Cardiac fibroblast (primary cell): ENCODE data around the gene EIF4E2.

Experiments used
- DNase-seq, 2 donors: peaks; one replicate each; pipeline versions ENCODE4 v3.0.0 to v3.0.0-alpha.2; 2010; ENCODE audit warnings: low read depth in 2 of 2
- H3K4me3 ChIP-seq, 2 donors: replicated peaks in 1 of 2; 1 replicate in 1 of 2; 2 replicates in 1 of 2; pipeline ENCODE4 v1.5.1; 2011; ENCODE audit warnings: low read depth in 2 of 2, low read length in 2 of 2, mild to moderate bottlenecking in 2 of 2, moderate library complexity in 1 of 2
- TF ChIP-seq, protein P1 (sequence below): IDR thresholded peaks from one replicate; pipeline ENCODE4 v1.5.1; 2011; ENCODE audit warnings: low read depth, mild to moderate bottlenecking, low read length, inconsistent platforms

Gene EIF4E2, protein sequence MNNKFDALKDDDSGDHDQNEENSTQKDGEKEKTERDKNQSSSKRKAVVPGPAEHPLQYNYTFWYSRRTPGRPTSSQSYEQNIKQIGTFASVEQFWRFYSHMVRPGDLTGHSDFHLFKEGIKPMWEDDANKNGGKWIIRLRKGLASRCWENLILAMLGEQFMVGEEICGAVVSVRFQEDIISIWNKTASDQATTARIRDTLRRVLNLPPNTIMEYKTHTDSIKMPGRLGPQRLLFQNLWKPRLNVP

DNA sequence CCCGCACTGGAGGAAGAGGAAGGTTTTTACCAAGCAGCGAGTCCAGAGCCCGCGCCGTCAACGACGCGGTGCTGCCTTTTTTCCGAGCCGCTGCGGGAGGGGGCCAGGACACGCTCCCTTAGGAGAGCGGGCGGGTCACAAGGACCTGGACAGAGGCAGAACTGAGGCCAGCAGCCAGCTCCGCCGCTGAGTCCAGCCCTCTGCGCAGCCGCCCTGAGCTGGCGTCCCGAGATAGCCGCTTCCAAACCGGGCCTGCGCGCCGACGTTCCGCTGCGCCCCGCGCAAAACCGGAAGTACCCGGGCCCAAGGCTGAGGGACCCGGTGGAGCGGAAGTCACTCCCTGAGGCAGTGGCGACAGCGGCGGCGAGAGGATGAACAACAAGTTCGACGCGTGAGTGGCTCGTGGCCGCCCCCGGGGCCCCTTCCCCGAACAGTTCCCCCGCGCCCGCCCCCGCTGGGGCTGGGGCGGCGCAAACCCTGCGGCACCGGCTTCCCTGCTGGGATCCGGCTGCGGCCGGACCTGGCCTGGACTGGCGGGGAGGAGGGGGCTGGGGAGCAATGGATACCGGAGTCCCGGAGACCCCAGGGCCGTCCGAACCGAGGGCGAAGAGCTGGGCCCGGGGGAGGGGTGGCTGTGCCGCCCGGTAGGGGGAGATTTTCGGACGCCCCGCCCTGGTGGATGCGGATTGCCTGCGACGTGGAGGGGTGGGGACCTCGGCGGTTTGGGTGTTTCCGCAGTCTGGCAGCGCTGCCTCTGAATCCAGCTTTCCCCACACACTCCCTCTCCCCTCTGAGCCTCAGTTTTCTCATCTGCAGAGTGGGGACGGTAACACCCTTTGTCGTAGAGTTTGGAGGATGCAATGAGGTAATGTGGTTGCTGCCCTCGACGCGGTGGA, at the start of gene EIF4E2, which contains the start of gene TIGD1:
TSS of gene EIF4E2 (plus strand) at position 336 of the 896 bp plus-strand sequence. CDS start at position 372, 36 bp downstream.
TSS of gene TIGD1 (minus strand) at position 204 of the 896 bp plus-strand sequence. CDS start 675 bp downstream, outside the sequence.
- peak within 1 kb of the TSS; percentile 86 to 87 for H3K4me3 ChIP-seq
- DNase-seq: peak; percentile 92 to 96
- TF ChIP-seq, protein P1, sequence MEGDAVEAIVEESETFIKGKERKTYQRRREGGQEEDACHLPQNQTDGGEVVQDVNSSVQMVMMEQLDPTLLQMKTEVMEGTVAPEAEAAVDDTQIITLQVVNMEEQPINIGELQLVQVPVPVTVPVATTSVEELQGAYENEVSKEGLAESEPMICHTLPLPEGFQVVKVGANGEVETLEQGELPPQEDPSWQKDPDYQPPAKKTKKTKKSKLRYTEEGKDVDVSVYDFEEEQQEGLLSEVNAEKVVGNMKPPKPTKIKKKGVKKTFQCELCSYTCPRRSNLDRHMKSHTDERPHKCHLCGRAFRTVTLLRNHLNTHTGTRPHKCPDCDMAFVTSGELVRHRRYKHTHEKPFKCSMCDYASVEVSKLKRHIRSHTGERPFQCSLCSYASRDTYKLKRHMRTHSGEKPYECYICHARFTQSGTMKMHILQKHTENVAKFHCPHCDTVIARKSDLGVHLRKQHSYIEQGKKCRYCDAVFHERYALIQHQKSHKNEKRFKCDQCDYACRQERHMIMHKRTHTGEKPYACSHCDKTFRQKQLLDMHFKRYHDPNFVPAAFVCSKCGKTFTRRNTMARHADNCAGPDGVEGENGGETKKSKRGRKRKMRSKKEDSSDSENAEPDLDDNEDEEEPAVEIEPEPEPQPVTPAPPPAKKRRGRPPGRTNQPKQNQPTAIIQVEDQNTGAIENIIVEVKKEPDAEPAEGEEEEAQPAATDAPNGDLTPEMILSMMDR: peak; percentile 33

DNA sequence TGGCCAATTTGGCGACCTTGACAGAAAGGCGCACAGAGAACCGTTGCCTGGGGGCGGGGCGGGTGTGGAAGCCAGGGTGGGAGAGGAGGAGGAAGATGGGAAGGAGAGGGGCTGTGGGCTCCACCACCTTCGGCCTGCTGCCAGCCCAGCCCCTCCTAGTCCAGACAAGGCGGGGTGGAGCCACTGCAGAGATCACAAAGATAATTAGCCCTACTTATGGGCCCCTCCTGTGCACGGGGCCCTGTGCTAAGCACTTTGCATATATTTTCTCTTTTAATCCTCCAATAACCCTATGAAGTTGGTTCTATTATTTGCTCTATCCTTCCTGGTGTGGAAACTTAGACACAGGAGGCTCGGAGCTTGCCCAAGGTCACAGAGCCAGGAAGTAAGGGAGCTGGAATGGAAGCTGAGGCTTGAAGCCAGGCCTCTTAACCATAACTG, 49.1 kb upstream of the EIF4E2 start:
- DNase-seq: no peak
- TF ChIP-seq, protein P1: no peak
- no peak overlapping the region for H3K4me3 ChIP-seq

DNA sequence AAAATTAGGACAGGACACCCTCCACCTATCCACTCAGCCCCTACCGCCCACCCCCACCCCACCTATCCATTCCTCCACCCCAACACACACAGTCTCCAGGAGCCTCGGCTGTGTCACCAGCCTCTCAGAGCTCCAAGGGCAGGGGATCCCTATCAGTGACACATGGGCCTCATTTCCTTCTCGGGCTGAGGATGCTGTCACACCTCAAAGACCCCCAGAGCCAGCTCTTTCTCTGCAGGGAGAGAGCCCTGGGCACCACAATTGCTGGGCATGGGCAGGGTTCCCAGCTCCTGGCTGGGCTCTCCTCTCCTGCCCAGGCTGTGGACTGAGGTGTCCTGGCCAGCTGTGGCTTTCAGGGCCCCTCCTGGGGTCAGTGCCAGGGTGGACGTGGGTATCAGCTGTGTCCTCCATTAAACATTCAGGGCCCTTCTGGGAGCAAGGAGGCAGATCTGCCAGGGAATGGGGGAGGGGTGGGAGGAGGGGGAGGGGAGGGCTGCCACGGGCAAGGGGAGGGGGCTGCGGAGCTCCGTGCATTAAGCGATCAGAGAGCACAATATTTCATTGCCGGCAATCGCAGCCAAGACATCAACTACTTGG, 48.6 kb upstream of the EIF4E2 start:
- no peak for DNase-seq
- TF ChIP-seq, protein P1: no peak
- H3K4me3 ChIP-seq: no peak overlapping the region

DNA sequence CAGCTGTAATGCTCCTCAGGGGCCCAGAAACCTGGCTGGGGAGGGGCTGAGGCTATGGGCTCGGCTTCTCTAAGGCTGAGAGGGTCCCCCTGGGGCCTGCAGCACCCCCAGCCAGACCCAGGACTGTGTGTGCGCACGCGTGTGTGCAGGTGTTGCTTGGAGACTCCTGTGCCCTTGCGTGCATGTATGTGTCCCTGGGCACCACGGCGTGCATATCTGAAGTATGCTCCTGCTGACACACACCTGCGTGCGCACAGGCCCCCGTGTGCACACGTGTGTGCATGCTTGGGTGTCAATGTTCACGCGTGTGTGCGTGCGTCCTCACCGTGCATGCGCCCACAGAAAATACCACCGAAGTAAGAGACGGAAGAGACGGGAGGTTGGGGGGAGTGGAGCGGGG, 48.0 kb upstream of the EIF4E2 start:
- no peak for DNase-seq
- H3K4me3 ChIP-seq: no peak overlapping the region
- TF ChIP-seq, protein P1: no peak

DNA sequence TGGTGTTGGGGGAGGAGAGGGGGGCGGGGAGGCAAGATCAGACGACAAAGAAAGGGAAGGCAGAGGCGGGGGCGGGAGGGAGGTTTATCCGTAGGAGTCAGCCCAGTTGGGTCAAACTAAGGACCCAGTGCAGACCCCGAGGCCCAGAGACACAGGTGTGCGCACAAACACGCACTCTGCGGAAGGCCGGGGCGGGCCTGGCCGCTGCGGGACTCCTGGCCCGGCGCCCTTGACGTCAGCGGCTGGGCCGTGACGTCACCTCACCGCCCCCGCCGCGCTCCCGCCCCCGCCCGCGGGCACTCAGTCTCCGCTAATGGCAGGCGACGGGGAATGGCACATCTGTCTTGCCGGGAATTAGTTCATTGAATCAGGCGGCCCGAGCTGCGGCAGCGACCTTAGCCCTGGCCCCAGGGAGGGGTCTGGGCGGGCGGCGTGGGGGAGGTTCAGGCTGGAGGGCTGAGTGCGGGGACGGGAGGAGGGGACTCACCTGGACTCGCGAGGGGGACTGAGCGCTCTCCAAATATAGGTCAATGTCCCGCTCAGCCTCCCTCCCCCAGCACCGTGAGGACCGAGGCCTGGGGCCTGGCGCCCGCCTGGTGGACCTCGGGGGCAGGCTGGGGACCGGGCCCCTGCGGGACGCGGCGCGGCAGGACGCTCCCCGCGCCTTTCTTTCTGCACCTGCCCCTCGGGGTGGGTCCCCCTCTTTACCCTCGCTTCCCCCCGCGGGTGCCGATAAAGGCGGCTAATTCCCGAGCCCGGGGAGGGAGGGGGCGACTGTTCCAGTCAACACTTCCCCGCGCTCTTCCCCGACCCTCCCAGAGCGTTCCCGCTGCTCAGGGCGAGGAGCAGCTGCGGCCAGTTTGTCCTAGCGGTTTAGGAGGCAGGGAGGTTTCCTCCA, 47.3 kb upstream of the EIF4E2 start:
- peak overlapping the region in 1 of 2 donors; percentile 8 for H3K4me3 ChIP-seq
- peak; percentile 16 to 47 for DNase-seq
- TF ChIP-seq, protein P1: no peak

DNA sequence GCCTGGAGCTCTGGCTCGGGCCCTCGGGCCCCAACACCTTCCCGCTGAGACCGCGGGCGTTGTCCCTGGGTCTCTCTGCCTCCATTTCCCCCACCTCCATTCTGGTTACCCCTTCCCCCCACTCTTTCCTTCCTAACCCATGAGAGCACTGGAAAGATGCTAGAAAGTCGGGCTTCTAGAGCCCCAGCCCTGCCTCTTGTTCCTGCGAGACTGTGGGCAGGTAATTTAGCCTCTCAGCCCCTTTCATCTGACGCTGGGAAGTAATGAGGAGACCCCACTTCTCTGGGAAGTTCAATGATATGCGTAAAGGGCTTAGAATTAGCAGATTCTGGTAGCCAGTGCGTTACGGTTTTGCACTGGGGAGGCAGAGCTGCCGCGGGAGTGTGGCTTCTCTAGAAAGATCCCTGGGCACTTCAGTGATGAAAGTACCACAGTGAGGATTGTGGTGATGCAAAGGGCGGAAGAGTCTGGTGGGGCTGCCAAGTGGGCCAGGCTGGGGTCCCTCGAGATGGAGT, 46.6 kb upstream of the EIF4E2 start:
- no peak overlapping the region for H3K4me3 ChIP-seq
- DNase-seq: no peak
- TF ChIP-seq, protein P1: no peak
